Smooth muscle cell (in vitro differentiated cells): ENCODE measurements around the gene NLRP8. TPM values are rescaled to one million over a fixed set of nuclear protein-coding genes. Genes with fewer than 3 reads are reported as not detected.

ENCODE experiments used
- polyA plus RNA-seq: library from polyadenylated mRNA; unstranded; fragments of >200 nt; fragmentation: Nextera tagmentation; extraction: Ambion mirVana; gene quantifications from 2 replicates; pipeline ENCODE4 v1.2.1, GENCODE V29; 2016
- total RNA-seq: library from RNA; depleted of rRNA; stranded (reverse); fragments of >200 nt; gene quantifications from 2 replicates; pipeline ENCODE4 v1.2.3, GENCODE V29; 2014

NLRP8 gene
- total and polyA plus RNA-seq, 2 experiments from 2014 or later = not detected

Other genes with a start within 250 kb of the NLRP8 start
- gene NLRP9, start 209.4 kb upstream of the NLRP8 start, total RNA-seq = not detected in 2 replicates
- 0.07 TPM in 1 of 2 replicates, not detected in the other for gene NLRP9, start 209.4 kb upstream of the NLRP8 start, polyA plus RNA-seq
- gene RFPL4A, start 188.7 kb upstream of the NLRP8 start, total RNA-seq = not detected in 2 replicates
- not detected in 2 replicates for gene RFPL4A, start 188.7 kb upstream of the NLRP8 start, polyA plus RNA-seq
- gene RFPL4AL1, start 178.7 kb upstream of the NLRP8 start, total RNA-seq = not detected in 2 replicates
- not detected in 2 replicates for gene RFPL4AL1, start 178.7 kb upstream of the NLRP8 start, polyA plus RNA-seq
- gene NLRP11, start 115.8 kb upstream of the NLRP8 start, total RNA-seq = not detected in 2 replicates
- not detected in 2 replicates for gene NLRP11, start 115.8 kb upstream of the NLRP8 start, polyA plus RNA-seq
- gene NLRP4, start 111.3 kb upstream of the NLRP8 start, total RNA-seq = not detected in 2 replicates
- not detected in 2 replicates for gene NLRP4, start 111.3 kb upstream of the NLRP8 start, polyA plus RNA-seq
- not detected in 2 replicates for gene NLRP13, start 15.5 kb upstream of the NLRP8 start, total RNA-seq
- not detected in 2 replicates for gene NLRP13, start 15.5 kb upstream of the NLRP8 start, polyA plus RNA-seq
- not detected in 2 replicates for gene NLRP5, start 38.9 kb downstream of the NLRP8 start, total RNA-seq
- not detected in 2 replicates for gene NLRP5, start 38.9 kb downstream of the NLRP8 start, polyA plus RNA-seq
- 7.4 and 10.0 TPM in 2 replicates for gene ZNF787, start 173.5 kb downstream of the NLRP8 start, total RNA-seq
- 20.3 and 22.8 TPM in 2 replicates for gene ZNF787, start 173.5 kb downstream of the NLRP8 start, polyA plus RNA-seq
- 10.8 and 20.0 TPM in 2 replicates for gene ZNF444, start 193.5 kb downstream of the NLRP8 start, total RNA-seq
- 40.6 and 55.5 TPM in 2 replicates for gene ZNF444, start 193.5 kb downstream of the NLRP8 start, polyA plus RNA-seq
- not detected in 2 replicates for gene GALP, start 228.2 kb downstream of the NLRP8 start, total RNA-seq
- gene GALP, start 228.2 kb downstream of the NLRP8 start, polyA plus RNA-seq = not detected in 2 replicates
- not detected in 2 replicates for gene ZSCAN5B, start 250.0 kb downstream of the NLRP8 start, total RNA-seq
- 0.19 TPM in 1 of 2 replicates, not detected in the other for gene ZSCAN5B, start 250.0 kb downstream of the NLRP8 start, polyA plus RNA-seq